ENCODE results near the gene EIF4G1. TPM values are rescaled to one million over a fixed set of nuclear protein-coding genes. Genes with fewer than 3 reads are reported as not detected.

EIF4G1 gene
- total and polyA plus RNA-seq, 2 experiments from 2014 or later = 227 to 552 TPM

GRCh38 chr3:184317201-184317600 is 2.8 kb downstream of the EIF4G1 start:
- DNase-seq (ENCODE audit: low spot score) (no peak), ATAC-seq (no peak)
- TF ChIP-seq CREB1 (CRISPR knock-in tag; IDR thresholded peaks at IDR 0.05; ENCODE audit: low read depth) = no peak
- no peak for TF ChIP-seq ZNF331 (CRISPR knock-in tag; IDR thresholded peaks at IDR 0.05; ENCODE audit: low read depth)
- TF ChIP-seq EZH2phosphoT487 (IDR thresholded peaks at IDR 0.05; ENCODE audit: unreplicated experiment) = no peak
- TF ChIP-seq ZNF462 (CRISPR knock-in tag; IDR thresholded peaks at IDR 0.05) = no peak
- no peak for TF ChIP-seq STAT1 (IDR thresholded peaks at IDR 0.05; ENCODE audit: unreplicated experiment)
- TF ChIP-seq NANOG (IDR thresholded peaks at IDR 0.05; ENCODE audit: borderline replicate concordance) = no peak
- Histone ChIP-seq H3F3A (replicated peaks; ENCODE audit: low read depth) (peaks cover 8% of the 10 kb centered on the region; the same call in 1 of the 2 replicates), H3K4me1 (ENCODE audit: insufficient read depth) (peaks cover 11% of the 10 kb centered on the region), H3K27me3 (ENCODE audit: insufficient read depth) (no peaks in the 10 kb centered on the region), H3K27ac (ENCODE audit: low read depth) (peak overlapping the region; percentile 59; the same call in 1 of the 2 replicates), H3K4me3 (no peak overlapping the region; the same call in 1 of the 2 replicates), H3K9me2 (ENCODE audit: insufficient read depth) (no peaks in the 10 kb centered on the region), H3K79me2 (replicated peaks; ENCODE audit: insufficient read depth) (peaks cover 71% of the 10 kb centered on the region), H3K4me2 (no peak overlapping the region; the same call in none of the 2 replicates), H3K36me3 (ENCODE audit: insufficient read depth) (peaks cover 39% of the 10 kb centered on the region), H4K20me1 (replicated peaks; ENCODE audit: insufficient read depth) (peaks cover 54% of the 10 kb centered on the region), H2AFZ (no peak overlapping the region)
- Mint-ChIP-seq H3K4me3 (peak overlapping the region; percentile 92), H3K4me1 (peaks cover 29% of the 10 kb centered on the region), H3K9me3 (no peaks in the 10 kb centered on the region), H3K27ac (peak overlapping the region; percentile 83; the same call in 1 of the 2 replicates), H3K27me3 (ENCODE audit: insufficient read depth, low read depth, poor library complexity) (peaks cover 22% of the 10 kb centered on the region), H3K36me3 (ENCODE audit: low read depth) (peaks cover 63% of the 10 kb centered on the region)

GRCh38 chr3:184320104-184320445 is 5.7 kb downstream of the EIF4G1 start:
- H3K79me2 ChIP-seq (replicated peaks; ENCODE audit: insufficient read depth) = peaks cover 82% of the 10 kb centered on the region
- peaks cover 3% of the 10 kb centered on the region; the same call in 1 of the 2 replicates for H3F3A ChIP-seq (replicated peaks; ENCODE audit: low read depth)
- peaks cover 30% of the 10 kb centered on the region for H3K27me3 Mint-ChIP-seq (ENCODE audit: insufficient read depth, low read depth, poor library complexity)
- no peak overlapping the region for H3K4me3 Mint-ChIP-seq
- H3K27me3 ChIP-seq (ENCODE audit: insufficient read depth) = no peaks in the 10 kb centered on the region
- H3K4me1 ChIP-seq (ENCODE audit: insufficient read depth) = peaks cover 11% of the 10 kb centered on the region
- no peak overlapping the region for H3K4me3 ChIP-seq
- H4K20me1 ChIP-seq (replicated peaks; ENCODE audit: insufficient read depth) = peaks cover 77% of the 10 kb centered on the region
- H3K36me3 ChIP-seq (ENCODE audit: insufficient read depth) = peaks cover 67% of the 10 kb centered on the region
- no peak overlapping the region for H3K4me2 ChIP-seq
- no peak overlapping the region for H2AFZ ChIP-seq
- H3K27ac Mint-ChIP-seq = no peak overlapping the region; the same call in 1 of the 2 replicates
- H3K36me3 Mint-ChIP-seq (ENCODE audit: low read depth) = peaks cover 92% of the 10 kb centered on the region
- H3K27ac ChIP-seq (ENCODE audit: low read depth) = no peak overlapping the region
- DNase-seq (ENCODE audit: low spot score) (peak; percentile 20), ATAC-seq (peak; percentile 17)
- peaks cover 29% of the 10 kb centered on the region for H3K4me1 Mint-ChIP-seq
- no peaks in the 10 kb centered on the region for H3K9me2 ChIP-seq (ENCODE audit: insufficient read depth)
- no peaks in the 10 kb centered on the region for H3K9me3 Mint-ChIP-seq
- TF ChIP-seq ZNF114 (CRISPR knock-in tag; IDR thresholded peaks at IDR 0.05) = no peak
- TF ChIP-seq STAT1 (IDR thresholded peaks at IDR 0.05; ENCODE audit: unreplicated experiment) = no peak
- TF ChIP-seq EZH2 (IDR thresholded peaks at IDR 0.05; ENCODE audit: low read depth, unreplicated experiment) = no peak
- TF ChIP-seq CTCF (conservative IDR thresholded peaks at IDR 0.05; ENCODE audit: low read depth in 2 of 2) = no peak
- TF ChIP-seq EZH2phosphoT487 (IDR thresholded peaks at IDR 0.05; ENCODE audit: unreplicated experiment) = no peak
- no peak for TF ChIP-seq REST (IDR thresholded peaks at IDR 0.05; ENCODE audit: unreplicated experiment)
